Measurements from ENCODE around the gene STARD5.

GRCh38 chr15:81321667-81322066, 2.3 kb downstream of the STARD5 start:
- TF ChIP-seq REST (IDR thresholded peaks at IDR 0.05; ENCODE audit: unreplicated experiment) (no peak), CTCF (conservative IDR thresholded peaks at IDR 0.05; ENCODE audit: low read depth in 2 of 2) (no peak), POLR2AphosphoS5 (IDR thresholded peaks at IDR 0.05; ENCODE audit: low read depth) (no peak), EZH2 (IDR thresholded peaks at IDR 0.05; ENCODE audit: low read depth, unreplicated experiment) (no peak)

Measured in GM23338 (cell line).